Transverse colon (tissue), 4 donors: Measurements from ENCODE around the gene UNC93B1. TPM values are rescaled to one million over a fixed set of nuclear protein-coding genes. Genes with fewer than 3 reads are reported as not detected.

Experiments used
- DNase-seq: peaks from one replicate; pipeline ENCODE4 v3.0.0-alpha.2; 2019
- H3K27ac ChIP-seq, 4 donors: fragments of 200-600 bp; sonication (generic); 2 replicates each; pipeline ENCODE4 v1.5.1; 2016 to 2018; ENCODE audit warnings: inconsistent platforms in 4 of 4
- H3K27me3 ChIP-seq: fragments of 200-600 bp; sonication (generic); 2 replicates; pipeline ENCODE4 v1.5.1; 2017; ENCODE audit warnings: inconsistent platforms
- H3K36me3 ChIP-seq, 4 donors: fragments of 200-600 bp; sonication (generic); 2 replicates each; pipeline ENCODE4 v1.5.1; 2017 to 2019; ENCODE audit warnings: inconsistent platforms in 4 of 4
- H3K4me1 ChIP-seq, 4 donors: fragments of 200-600 bp; sonication (generic); 2 replicates each; pipeline ENCODE4 v1.5.1; 2017 to 2020; ENCODE audit warnings: inconsistent platforms in 4 of 4
- H3K4me3 ChIP-seq, 4 donors: fragments of 200-600 bp; sonication (generic); 1 replicate in 1 of 4; 2 replicates in 3 of 4; pipeline versions ENCODE4 v1.5.1 to v1.6.1; 2017 to 2019; ENCODE audit warnings: inconsistent platforms in 4 of 4
- H3K9me3 ChIP-seq, 2 donors: fragments of 200-600 bp; sonication (generic); 2 replicates each; pipeline ENCODE4 v1.5.1; 2017 to 2019; ENCODE audit warnings: inconsistent platforms in 2 of 2
- CTCF ChIP-seq, 5 experiments: fragments of 200-600 bp in 3 of 5; fragments of 450-650 bp in 2 of 5; sonication (generic) in 3 of 5; IDR thresholded peaks; 1 replicate in 2 of 5; 2 replicates in 3 of 5; pipeline ENCODE4 v1.5.1; 2016 to 2017; ENCODE audit warnings: antibody characterized with exemption in 5 of 5, inconsistent platforms in 3 of 5, mild to moderate bottlenecking in 2 of 5, moderate library complexity in 1 of 5
- EP300 ChIP-seq: sonication (generic); formaldehyde crosslinking; IDR thresholded peaks from one replicate; pipeline ENCODE4 v1.6.1; 2017; ENCODE audit warnings: antibody characterized with exemption, low read depth
- POLR2A ChIP-seq: fragments of 450-650 bp; IDR thresholded peaks from one replicate; pipeline ENCODE4 v1.6.1; 2016; ENCODE audit warnings: antibody characterized with exemption, mild to moderate bottlenecking, moderate library complexity
- POLR2AphosphoS5 ChIP-seq, 3 donors: sonication (generic); formaldehyde crosslinking; IDR thresholded peaks; one replicate each; pipeline ENCODE4 v1.6.1; 2016; ENCODE audit warnings: antibody characterized with exemption in 3 of 3
- WGBS, 2 donors: methylation state at CpG; one replicate each; pipeline ENCODE4 v1.1.5; 2018; ENCODE audit warnings: low coverage in 1 of 2; 5-methylcytosine and 5-hydroxymethylcytosine counted together
- in situ Hi-C, 4 donors: fragments of 200-750 bp; cut with MboI; loops; one replicate each; pipeline versions ENCODE4 v1.15.0 to v1.15.1; 2017; ENCODE audit warnings: low sequenced_read_pairs in 3 of 4, low pct_ligation_motif_present in 1 of 4, low pct_unique_long_range_greater_than_20kb in 1 of 4
- intact Hi-C: fragments of 100-400 bp; cut with DNase I; formaldehyde crosslinking; loops from one replicate; pipeline ENCODE4 v1.15.1; 2023; ENCODE audit warnings: low total_unique reads
- total RNA-seq, 4 donors: library from RNA; depleted of rRNA; stranded (reverse); fragments of >200 nt; gene quantifications; one replicate each; pipeline ENCODE4 v1.1.0, GENCODE V29; 2016

UNC93B1 gene
- total RNA-seq, 4 donors from 2014 or later: 32.2 to 67.7 (median 54.7) TPM

DNA sequence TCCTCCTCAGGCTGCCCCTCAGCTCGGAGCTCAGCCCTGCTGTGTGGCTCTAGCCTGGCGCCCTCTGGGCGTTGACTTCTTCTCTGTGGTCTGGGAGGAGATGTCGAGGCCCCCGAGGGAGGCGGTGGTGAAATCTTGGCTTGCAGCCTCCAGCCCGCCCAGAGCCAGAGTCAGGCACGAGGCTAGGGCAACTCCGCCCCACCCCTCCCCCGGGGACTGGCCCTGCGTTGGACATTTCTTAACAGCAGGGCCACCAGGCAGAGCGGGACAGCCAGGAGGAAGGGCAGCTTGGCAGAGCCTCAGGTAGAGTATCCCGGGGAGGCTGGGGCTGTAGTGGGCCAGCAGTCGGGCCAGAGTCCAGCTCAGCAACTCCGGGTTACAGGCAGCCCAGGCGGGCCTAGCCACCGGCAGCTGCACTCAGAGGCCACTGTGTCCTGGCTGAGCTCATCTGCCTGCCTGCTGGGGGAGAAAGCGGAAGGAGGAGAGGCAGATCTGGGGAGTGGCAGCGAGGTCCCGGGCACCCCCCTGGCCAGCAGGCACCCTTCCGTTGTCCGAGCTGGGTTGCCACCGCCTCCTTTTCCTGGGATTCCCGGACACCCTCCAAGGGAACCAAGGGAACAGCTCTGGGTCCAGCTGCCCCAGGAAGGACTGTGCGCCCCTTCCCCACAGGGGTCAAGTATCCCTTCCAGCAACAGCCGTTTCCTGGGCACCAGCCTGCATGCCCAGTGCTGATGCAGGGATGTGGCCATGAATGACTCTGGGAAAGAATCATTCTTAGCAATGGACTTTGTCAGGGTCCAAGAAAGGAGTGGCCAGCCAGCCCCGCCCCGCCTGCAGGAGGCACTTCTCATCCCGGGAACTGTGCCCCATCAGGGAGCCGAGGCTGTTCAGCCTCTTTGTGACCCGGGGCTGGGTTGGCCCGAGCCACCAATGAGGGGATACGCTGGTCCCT is 6.5 kb upstream of the UNC93B1 start, which contains the start of gene ALDH3B1:
ALDH3B1 (plus strand) TSS at position 238 of the 952 bp plus-strand sequence. CDS start 4,971 bp downstream, outside the sequence.
- whole genome bisulfite sequencing, 2 donors: 16% methylated on average over 33 of the region's 33 CpGs; no CpG with 5 or more reads in 1 of the 2 donors
- in situ Hi-C loops: no loop called here
- TF ChIP-seq POLR2AphosphoS5 (IDR thresholded peaks at IDR 0.05) (peak; percentile 61 to 82 (median 77)), CTCF (IDR thresholded peaks at IDR 0.05) (peak in 2 of 5 experiments; percentile 7 to 30), EP300 (peak; percentile 56), POLR2A (peak; percentile 79)
- Histone ChIP-seq H3K27me3 (no peaks in the 10 kb centered on the region), H3K9me3 (no peaks in the 10 kb centered on the region), H3K36me3 (no peaks in the 10 kb centered on the region), H3K27ac (peak within 1 kb of the TSS; percentile 87 to 96 (median 92)), H3K4me1 (peaks cover 38 to 58% (median 49%) of the 10 kb centered on the region in 4 donors), H3K4me3 (peak within 1 kb of the TSS; percentile 1 to 41 (median 24))
- DNase-seq: peak; percentile 92
- intact Hi-C loops: no loop called here

DNA sequence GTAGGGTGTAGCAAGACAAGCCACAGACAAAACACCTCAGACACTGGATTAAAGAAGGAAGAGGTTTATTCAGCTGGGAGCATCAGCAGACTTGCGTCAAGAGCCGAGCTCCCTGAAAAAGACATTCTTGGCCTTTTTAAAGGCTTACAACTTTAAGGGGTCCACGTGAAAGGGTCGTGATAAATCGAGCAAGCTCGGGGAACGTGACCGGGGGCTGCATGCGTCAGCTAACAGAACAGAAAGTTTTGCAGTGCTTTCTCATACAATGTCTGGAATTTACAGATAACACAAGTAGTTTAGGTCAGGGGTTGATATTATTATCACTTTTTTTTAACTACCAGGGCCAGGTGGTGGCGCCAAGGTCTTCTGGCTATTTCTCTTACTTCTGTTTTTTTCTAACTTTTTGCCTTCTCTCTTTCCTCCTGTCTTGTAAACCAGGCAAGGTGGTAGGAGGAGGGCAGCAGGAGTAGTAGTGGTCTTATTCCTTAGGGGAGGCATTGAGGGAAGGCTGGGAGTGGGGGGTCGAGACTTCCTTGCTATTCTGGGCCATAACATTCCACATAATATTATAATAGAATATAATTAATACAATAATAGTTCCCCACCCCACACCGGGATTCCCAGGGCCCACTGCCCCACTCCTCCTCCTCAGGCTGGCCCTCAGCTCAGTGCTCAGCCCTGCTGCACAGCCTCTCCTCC is 5.6 kb upstream of the UNC93B1 start:
- no peak for TF ChIP-seq CTCF (IDR thresholded peaks at IDR 0.05)
- TF ChIP-seq EP300: no peak
- TF ChIP-seq POLR2AphosphoS5 (IDR thresholded peaks at IDR 0.05): no peak
- TF ChIP-seq POLR2A: no peak
- Histone ChIP-seq H3K4me1 (peaks cover 32 to 52% (median 43%) of the 10 kb centered on the region in 4 donors), H3K27me3 (no peaks in the 10 kb centered on the region), H3K4me3 (peak overlapping the region in 3 of 4 donors; percentile 1 to 41 (median 29)), H3K9me3 (no peaks in the 10 kb centered on the region), H3K27ac (peak overlapping the region; percentile 87 to 96 (median 92)), H3K36me3 (no peaks in the 10 kb centered on the region)
- in situ Hi-C loops: no loop called here
- WGBS, 2 donors: 45 to 73% methylated on average over 2 to 12 of the region's 12 CpGs
- DNase-seq: no peak
- intact Hi-C loops: loop anchor here (10.0 kb wide), 1 partner anchor 195 kb away; no protein-coding TSS in a partner anchor

DNA sequence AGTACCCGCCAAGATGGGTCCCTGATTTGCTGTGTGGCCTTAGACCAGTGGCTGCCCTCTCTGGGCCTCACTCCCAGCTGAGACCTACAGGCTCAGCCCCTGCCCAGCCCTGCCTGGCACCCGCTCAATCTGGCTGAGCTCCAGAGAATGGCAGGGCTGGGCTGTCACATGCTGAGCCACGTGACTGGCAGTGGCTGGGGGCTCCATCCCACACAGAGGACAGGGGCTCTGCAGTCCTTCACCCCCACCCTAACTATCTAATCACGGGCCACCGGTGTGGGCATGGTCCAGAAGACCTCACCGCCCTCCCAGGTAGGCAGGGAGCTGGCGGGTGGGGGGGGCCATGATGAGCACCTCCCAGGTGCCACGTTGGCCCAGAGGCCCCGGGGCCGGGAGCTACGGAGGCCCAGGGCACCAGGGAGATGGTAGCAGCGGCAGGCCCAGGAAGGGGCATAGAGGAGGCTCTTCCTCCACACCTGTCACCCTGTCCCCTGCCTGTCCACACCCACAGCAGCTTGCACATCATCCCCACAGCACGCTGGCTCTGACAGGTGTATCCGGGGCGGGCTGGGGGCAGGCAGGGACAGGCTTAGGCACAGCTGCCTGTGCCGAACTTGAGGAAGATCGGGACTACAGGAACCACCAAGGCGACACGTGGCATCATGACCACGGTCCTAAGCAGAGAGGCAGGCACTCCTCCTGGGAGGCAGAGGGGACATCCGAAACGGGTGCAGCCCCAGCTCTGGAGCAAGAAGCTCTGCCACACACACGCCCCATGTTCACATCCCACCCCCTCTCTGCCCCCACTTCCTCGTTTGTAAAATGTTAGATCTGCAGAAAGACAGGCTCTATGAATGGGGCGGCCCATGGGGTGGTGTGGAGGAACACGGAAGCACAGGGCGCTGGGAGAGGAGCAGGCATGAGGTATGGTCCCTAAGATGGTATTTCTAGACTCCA is 4.8 kb upstream of the UNC93B1 start:
- no peak for TF ChIP-seq CTCF (IDR thresholded peaks at IDR 0.05)
- TF ChIP-seq POLR2AphosphoS5 (IDR thresholded peaks at IDR 0.05): peak in 1 of 3 donors; percentile 37
- TF ChIP-seq POLR2A: no peak
- no peak for TF ChIP-seq EP300
- H3K4me1 ChIP-seq: peaks cover 29 to 49% (median 39%) of the 10 kb centered on the region in 4 donors
- no peaks in the 10 kb centered on the region for H3K9me3 ChIP-seq
- DNase-seq: peak; percentile 73
- in situ Hi-C loops (no loop called here), intact Hi-C loops (loop anchor here (10.0 kb wide), 1 partner anchor 196 kb away; no protein-coding TSS in a partner anchor)
- whole genome bisulfite sequencing, 2 donors: 51% methylated on average over 23 of the region's 27 CpGs; no CpG with 5 or more reads in 1 of the 2 donors
- no peak overlapping the region for H3K4me3 ChIP-seq
- no peaks in the 10 kb centered on the region for H3K27me3 ChIP-seq
- peak overlapping the region; percentile 87 to 96 (median 92) for H3K27ac ChIP-seq
- no peaks in the 10 kb centered on the region for H3K36me3 ChIP-seq
